Smooth muscle cell (in vitro differentiated cells): Measurements from ENCODE around the gene GPRASP2. TPM values are rescaled to one million over a fixed set of nuclear protein-coding genes. Genes with fewer than 3 reads are reported as not detected.
"Not testable (repeated sequence)": the region's sequence is repeated elsewhere in the genome, so short reads cannot be mapped to it uniquely, and the experiment has no call there.

Experiments used
- DNase-seq: peaks from one replicate; lab custom pipeline; 2025; ENCODE audit not compliant: unreplicated experiment; lab: John Stamatoyannopoulos, UW
- H2AFZ ChIP-seq: fragments of 200-600 bp; sonication (generic); 2 replicates; pipeline ENCODE4 v1.6.0; 2016; ENCODE audit warnings: antibody characterized with exemption, low read depth, mild to moderate bottlenecking
- H3F3A ChIP-seq: fragments of 200-600 bp; sonication (generic); 2 replicates; pipeline ENCODE4 v1.6.0; 2017; ENCODE audit warnings: antibody characterized with exemption, low read depth
- H3K27ac ChIP-seq: fragments of 200-600 bp; sonication (generic); 2 replicates; pipeline ENCODE4 v1.5.1; 2016; ENCODE audit warnings: low read depth, mild to moderate bottlenecking
- H3K27me3 ChIP-seq: fragments of 200-600 bp; sonication (generic); 2 replicates; pipeline ENCODE4 v1.6.1; 2016; ENCODE audit warnings: low read depth, mild to moderate bottlenecking
- H3K36me3 ChIP-seq: fragments of 200-600 bp; sonication (generic); 2 replicates; pipeline ENCODE4 v1.5.1; 2016; ENCODE audit warnings: low read depth
- H3K4me1 ChIP-seq: fragments of 200-600 bp; sonication (generic); 2 replicates; pipeline ENCODE4 v1.5.1; 2016; ENCODE audit warnings: low read depth
- H3K4me2 ChIP-seq: fragments of 200-600 bp; sonication (generic); 2 replicates; pipeline ENCODE4 v1.6.0; 2016; ENCODE audit warnings: mild to moderate bottlenecking
- H3K4me3 ChIP-seq: fragments of 200-600 bp; sonication (generic); 2 replicates; pipeline ENCODE4 v1.5.1; 2016; ENCODE audit warnings: mild to moderate bottlenecking
- H3K79me2 ChIP-seq: fragments of 200-600 bp; sonication (generic); 2 replicates; pipeline ENCODE4 v1.6.0; 2016; ENCODE audit warnings: low read depth, mild to moderate bottlenecking
- H3K9ac ChIP-seq: fragments of 200-600 bp; sonication (generic); 2 replicates; pipeline ENCODE4 v1.6.0; 2016; ENCODE audit warnings: low read depth
- H3K9me3 ChIP-seq: fragments of 200-600 bp; sonication (generic); replicated peaks from 2 replicates; pipeline ENCODE4 v1.5.1; 2016; ENCODE audit warnings: low read depth
- H4K20me1 ChIP-seq: fragments of 200-600 bp; sonication (generic); 2 replicates; pipeline ENCODE4 v1.6.0; 2016; ENCODE audit warnings: low read depth
- CTCF ChIP-seq: fragments of 200-600 bp; sonication (generic); IDR thresholded peaks from 2 replicates; pipeline ENCODE4 v1.5.1; 2017; ENCODE audit warnings: borderline replicate concordance, mild to moderate bottlenecking, antibody characterized with exemption; ENCODE audit not compliant: insufficient read depth, poor library complexity, severe bottlenecking
- WGBS: methylation state at CpG from one replicate; pipeline ENCODE4 v1.1.7; 2016; ENCODE audit warnings: low lambda C conversion rate; 5-methylcytosine and 5-hydroxymethylcytosine counted together
- polyA plus RNA-seq: library from polyadenylated mRNA; unstranded; fragments of >200 nt; fragmentation: Nextera tagmentation; extraction: Ambion mirVana; gene quantifications from 2 replicates; pipeline ENCODE4 v1.2.1, GENCODE V29; 2016
- total RNA-seq: library from RNA; depleted of rRNA; stranded (reverse); fragments of >200 nt; gene quantifications from 2 replicates; pipeline ENCODE4 v1.2.3, GENCODE V29; 2014

Gene GPRASP2
- total RNA-seq (16.5 and 17.7 TPM in 2 replicates), polyA plus RNA-seq (3.2 and 6.6 TPM in 2 replicates)

GRCh38 chrX:102712216-102712966 lies at the start of gene GPRASP2:
Gene GPRASP2 (plus strand): TSS chrX:102712448. CDS start chrX:102714870, 2,422 bp downstream.
- Histone ChIP-seq H3K9ac (peak within 1 kb of the TSS; percentile 47), H4K20me1 (no peaks in the 10 kb centered on the region), H3K36me3 (no peaks in the 10 kb centered on the region), H3K27ac (no peak within 1 kb of the TSS), H3K9me3 (no peaks in the 10 kb centered on the region), H3K4me2 (peak within 1 kb of the TSS; percentile 90), H3K79me2 (no peaks in the 10 kb centered on the region), H3K4me1 (no peaks in the 10 kb centered on the region), H2AFZ (peak within 1 kb of the TSS; percentile 39), H3K27me3 (no peaks in the 10 kb centered on the region), H3K4me3 (peak within 1 kb of the TSS; percentile 69), H3F3A (no peaks in the 10 kb centered on the region)
- DNase-seq = no peak
- TF ChIP-seq CTCF = no peak
- WGBS = 41% methylated on average over 68 of the region's 68 CpGs

- not testable (repeated sequence) for DNase-seq, H3F3A ChIP-seq, H4K20me1 ChIP-seq, H2AFZ ChIP-seq, H3K27me3 ChIP-seq, H3K4me1 ChIP-seq, H3K9ac ChIP-seq, H3K27ac ChIP-seq, H3K9me3 ChIP-seq, H3K4me2 ChIP-seq, H3K36me3 ChIP-seq, H3K4me3 ChIP-seq, H3K79me2 ChIP-seq
- WGBS = 87% methylated on average over 4 of the region's 4 CpGs
These were observed 48.4 kb upstream of the GPRASP2 start for GRCh38 chrX:102663820-102664219.

- H3K79me2 ChIP-seq, H3K27ac ChIP-seq, H3K4me1 ChIP-seq, H3K4me3 ChIP-seq, H4K20me1 ChIP-seq, H3K36me3 ChIP-seq, H3K9me3 ChIP-seq, H3K27me3 ChIP-seq, H3F3A ChIP-seq, H2AFZ ChIP-seq, H3K9ac ChIP-seq, DNase-seq, H3K4me2 ChIP-seq: not testable (repeated sequence)
- WGBS = 92% methylated on average over 1 of the region's 1 CpG
These were observed 45.2 kb upstream of the GPRASP2 start for GRCh38 chrX:102667034-102667433.

- no peaks in the 10 kb centered on the region for H3K36me3 ChIP-seq
- H3K9ac ChIP-seq = no peak overlapping the region
- DNase-seq = no peak
- no peak overlapping the region for H3K27ac ChIP-seq
- H3K9me3 ChIP-seq = no peaks in the 10 kb centered on the region
- no peak overlapping the region for H3K4me3 ChIP-seq
- no peaks in the 10 kb centered on the region for H3K27me3 ChIP-seq
- H4K20me1 ChIP-seq = no peaks in the 10 kb centered on the region
- WGBS = 87% methylated on average over 4 of the region's 4 CpGs
- H3F3A ChIP-seq = no peaks in the 10 kb centered on the region
- no peak overlapping the region for H2AFZ ChIP-seq
- TF ChIP-seq CTCF = no peak
- no peaks in the 10 kb centered on the region for H3K4me1 ChIP-seq
- H3K4me2 ChIP-seq = no peak overlapping the region
- H3K79me2 ChIP-seq = peaks cover 3% of the 10 kb centered on the region
These were observed 42.7 kb upstream of the GPRASP2 start for GRCh38 chrX:102669526-102669925.

GRCh38 chrX:102672856-102673255 lies 39.4 kb upstream of the GPRASP2 start:
- H3K36me3 ChIP-seq = no peaks in the 10 kb centered on the region
- no peak for TF ChIP-seq CTCF
- WGBS = 31% methylated on average over 3 of the region's 3 CpGs
- H3K79me2 ChIP-seq = no peaks in the 10 kb centered on the region
- no peaks in the 10 kb centered on the region for H3K27me3 ChIP-seq
- no peaks in the 10 kb centered on the region for H3K9me3 ChIP-seq
- peak overlapping the region; percentile 11 for H3K27ac ChIP-seq
- no peak overlapping the region for H2AFZ ChIP-seq
- no peaks in the 10 kb centered on the region for H3F3A ChIP-seq
- H3K4me2 ChIP-seq = no peak overlapping the region
- H4K20me1 ChIP-seq = no peaks in the 10 kb centered on the region
- H3K9ac ChIP-seq = no peak overlapping the region
- no peaks in the 10 kb centered on the region for H3K4me1 ChIP-seq
- no peak overlapping the region for H3K4me3 ChIP-seq
- DNase-seq = no peak

GRCh38 chrX:102677479-102677878 lies 34.8 kb upstream of the GPRASP2 start:
- H3K9me3 ChIP-seq, H3K27me3 ChIP-seq, H3K27ac ChIP-seq, H3K4me2 ChIP-seq, H3K36me3 ChIP-seq, H3F3A ChIP-seq, H4K20me1 ChIP-seq, H2AFZ ChIP-seq, H3K4me3 ChIP-seq, DNase-seq, H3K4me1 ChIP-seq, H3K79me2 ChIP-seq, H3K9ac ChIP-seq: not testable (repeated sequence)
- WGBS = 48% methylated on average over 1 of the region's 1 CpG
